MV-4-11 (cell line): ENCODE data around the gene MLEC.
A peak's percentile ranks its signal among the peaks of the same experiment; 100 is the strongest.
"Not testable (repeated sequence)": the region's sequence is repeated elsewhere in the genome, so short reads cannot be mapped to it uniquely, and the experiment has no call there.

ENCODE experiments used
- DNase-seq: peaks from one replicate; lab custom pipeline; 2025; lab: John Stamatoyannopoulos, UW

MLEC gene

GRCh38 chr12:120721866-120722265 is 34.9 kb downstream of the MLEC start:
- DNase-seq, result no peak

GRCh38 chr12:120722784-120723183 is 35.8 kb downstream of the MLEC start:
- no peak for DNase-seq

GRCh38 chr12:120724720-120725119 is 37.8 kb downstream of the MLEC start:
- no peak for DNase-seq

- no peak for DNase-seq
Measured at GRCh38 chr12:120725151-120725658, 38.3 kb downstream of the MLEC start.

GRCh38 chr12:120725659-120726509 is 38.9 kb downstream of the MLEC start, which contains the start of gene ACADS:
Gene ACADS (plus strand): TSS chr12:120725826. CDS start chr12:120725886, 60 bp downstream.
- peak; percentile 86 for DNase-seq

GRCh38 chr12:120726510-120726793 is 39.5 kb downstream of the MLEC start:
- DNase-seq, result no peak

GRCh38 chr12:120726961-120727360 is 40.0 kb downstream of the MLEC start:
- no peak for DNase-seq

GRCh38 chr12:120732198-120732597 is 45.2 kb downstream of the MLEC start:
- not testable (repeated sequence) for DNase-seq

- DNase-seq, result no peak
Measured at GRCh38 chr12:120733574-120733973, 46.6 kb downstream of the MLEC start.

GRCh38 chr12:120734210-120734609 is 47.3 kb downstream of the MLEC start:
- no peak for DNase-seq

GRCh38 chr12:120735181-120735580 is 48.2 kb downstream of the MLEC start:
- DNase-seq, result no peak

GRCh38 chr12:120736404-120737331 is 49.7 kb downstream of the MLEC start:
- no peak for DNase-seq

GRCh38 chr12:120737557-120738251 is 50.8 kb downstream of the MLEC start:
- no peak for DNase-seq

GRCh38 chr12:120738252-120739030 is 51.5 kb downstream of the MLEC start:
- no peak for DNase-seq

GRCh38 chr12:120739031-120739762 is 52.2 kb downstream of the MLEC start:
- no peak for DNase-seq

GRCh38 chr12:120739821-120740613 is 53.1 kb downstream of the MLEC start:
- DNase-seq, result no peak

- no peak for DNase-seq
Measured at GRCh38 chr12:120740871-120741270, 53.9 kb downstream of the MLEC start.

- no peak for DNase-seq
Measured at GRCh38 chr12:120741476-120742421, 54.8 kb downstream of the MLEC start.
